Sigmoid colon (tissue), 3 donors: ENCODE measurements around the gene SETBP1.

ENCODE experiments used
- CTCF ChIP-seq, 4 experiments: fragments of 450-650 bp in 3 of 4; fragments of 200-600 bp in 1 of 4; IDR thresholded peaks; one replicate each; pipeline ENCODE4 v1.5.1; 2016 to 2019; ENCODE audit warnings: antibody characterized with exemption in 4 of 4, mild to moderate bottlenecking in 3 of 4, moderate library complexity in 2 of 4
- POLR2A ChIP-seq, 2 donors: fragments of 450-650 bp; IDR thresholded peaks; one replicate each; pipeline ENCODE4 v1.6.1; 2016; ENCODE audit warnings: antibody characterized with exemption in 2 of 2, mild to moderate bottlenecking in 2 of 2, moderate library complexity in 2 of 2

DNA sequence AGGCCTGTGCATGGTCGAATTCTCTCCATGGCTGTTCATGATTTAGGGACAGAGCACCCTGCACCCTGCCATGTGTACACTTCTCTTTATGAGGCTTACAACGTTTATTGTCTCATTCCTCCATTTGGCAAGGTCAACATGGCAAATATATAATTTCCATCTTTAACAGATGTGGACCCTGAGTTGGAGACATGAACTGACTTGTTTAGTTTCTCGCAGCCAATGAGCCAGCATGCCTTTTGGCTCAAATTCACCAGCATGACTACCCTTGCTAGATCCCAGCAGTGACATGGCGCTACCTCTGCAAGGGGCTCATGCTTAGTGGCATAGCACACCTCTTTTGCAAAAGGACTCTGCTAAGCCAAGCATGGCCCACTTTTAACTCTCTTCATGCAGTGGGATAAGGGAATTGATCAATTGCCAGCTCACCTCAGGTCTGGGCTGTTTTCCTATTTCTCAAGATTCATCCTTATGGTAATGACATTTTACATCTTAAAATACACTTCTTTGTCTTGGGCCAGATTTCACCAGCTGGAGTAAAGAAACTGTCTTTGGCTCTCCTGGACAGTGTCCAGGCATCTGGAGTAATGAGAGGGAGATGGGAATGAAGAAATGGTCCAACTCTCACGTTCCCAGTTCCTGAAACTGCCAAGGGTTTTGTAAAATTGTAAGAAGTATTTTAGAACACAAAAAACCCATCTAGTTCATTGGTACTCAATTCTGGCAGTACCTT, 159.5 kb downstream of the SETBP1 start:
- TF ChIP-seq POLR2A (IDR thresholded peaks at IDR 0.05) (no peak), CTCF (IDR thresholded peaks at IDR 0.05) (no peak)
